ENCODE measurements around the gene ANKS6.
A peak's percentile ranks its signal among the peaks of the same experiment; 100 is the strongest.

Gene ANKS6

DNA sequence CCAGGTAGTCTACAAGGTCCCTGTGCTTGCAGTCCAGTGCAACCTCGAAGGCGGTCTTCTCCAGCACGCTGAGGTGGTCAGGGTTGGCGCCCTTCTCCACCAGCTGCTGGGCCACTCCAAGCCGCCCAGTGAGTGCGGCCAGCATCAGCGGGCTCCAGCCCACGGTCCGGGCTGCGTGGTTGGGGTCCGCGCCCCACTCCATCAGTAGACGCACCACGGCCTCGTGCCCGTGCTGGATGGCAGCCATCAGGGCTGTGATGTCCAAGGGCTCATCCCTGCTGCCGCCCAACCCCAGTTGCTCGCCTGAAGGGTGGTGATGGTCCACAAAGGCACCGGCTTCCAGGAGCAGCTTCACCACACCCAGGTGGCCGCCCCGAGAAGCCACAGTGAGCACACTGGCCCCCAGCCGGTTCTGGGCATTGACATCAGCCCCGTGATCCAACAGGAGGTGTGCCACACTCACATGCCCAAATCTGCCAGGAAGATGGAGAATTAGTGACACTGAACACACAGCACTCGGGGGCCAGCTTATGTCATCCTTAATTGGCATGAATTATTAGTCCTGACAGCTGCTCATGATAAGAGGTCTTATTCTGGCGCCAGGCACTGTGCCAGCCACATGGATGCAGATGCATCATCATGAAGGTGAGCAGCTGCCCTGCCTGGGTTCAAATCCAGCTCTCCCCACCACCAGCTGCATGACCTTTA is 6.1 kb downstream of the ANKS6 start:
- no peak for DNase-seq

DNA sequence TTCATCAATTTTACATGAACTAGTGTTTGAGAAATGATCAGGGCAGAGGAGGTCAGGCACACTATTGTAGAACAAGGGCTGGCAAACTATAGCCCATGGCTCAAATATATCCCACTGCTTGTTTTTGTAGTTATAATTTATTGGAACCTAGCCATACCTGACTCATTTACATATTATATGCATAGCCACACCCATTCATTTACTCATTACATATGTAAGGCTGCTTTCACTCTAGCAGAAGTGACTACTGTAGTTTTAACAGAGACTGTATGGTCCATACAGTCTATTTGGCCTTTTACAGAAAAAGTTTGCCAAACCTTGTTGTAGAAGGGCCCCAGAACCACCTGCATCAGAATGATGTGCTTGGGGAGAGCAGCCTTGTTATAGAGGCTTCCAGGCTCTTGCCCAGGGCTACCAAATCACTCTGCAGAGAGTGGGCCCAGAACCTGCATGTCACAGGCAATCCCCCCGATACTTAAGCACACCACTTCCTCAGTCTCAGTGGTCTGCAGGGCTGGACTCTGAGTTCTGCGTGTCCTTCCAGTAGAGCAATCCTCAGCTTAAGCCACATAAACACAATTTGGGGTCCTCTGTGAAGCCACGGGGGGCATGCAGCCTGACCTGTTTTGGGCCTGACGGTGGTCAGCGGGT is 6.7 kb downstream of the ANKS6 start:
- no peak for DNase-seq

DNA sequence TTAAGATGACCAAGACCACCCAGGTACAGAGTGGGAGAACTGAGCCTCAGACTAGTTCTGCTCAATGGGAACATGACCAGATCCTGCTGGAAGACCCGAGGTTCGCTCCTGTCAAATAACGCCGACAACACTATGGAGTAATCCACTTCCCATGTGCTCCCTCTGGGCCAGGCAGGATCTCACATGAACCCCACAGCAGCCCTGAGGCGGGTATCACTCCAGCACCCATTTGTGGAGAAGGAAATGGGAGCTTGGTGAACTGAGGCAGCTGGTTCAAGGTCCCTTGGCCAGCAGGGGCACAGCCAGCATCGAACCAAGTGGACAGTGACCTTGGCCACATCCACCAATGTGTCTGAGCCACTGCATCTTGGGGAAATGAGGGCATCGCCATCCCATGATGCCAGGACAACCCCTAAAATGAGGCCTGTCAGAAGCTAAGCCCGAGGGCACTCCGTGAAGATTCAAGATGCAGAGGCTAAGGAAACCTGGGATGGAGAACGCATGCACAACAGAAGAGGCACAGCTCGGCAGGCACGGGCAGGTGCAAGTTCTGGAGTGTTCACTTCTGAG is 8.5 kb downstream of the ANKS6 start:
- no peak for DNase-seq

DNA sequence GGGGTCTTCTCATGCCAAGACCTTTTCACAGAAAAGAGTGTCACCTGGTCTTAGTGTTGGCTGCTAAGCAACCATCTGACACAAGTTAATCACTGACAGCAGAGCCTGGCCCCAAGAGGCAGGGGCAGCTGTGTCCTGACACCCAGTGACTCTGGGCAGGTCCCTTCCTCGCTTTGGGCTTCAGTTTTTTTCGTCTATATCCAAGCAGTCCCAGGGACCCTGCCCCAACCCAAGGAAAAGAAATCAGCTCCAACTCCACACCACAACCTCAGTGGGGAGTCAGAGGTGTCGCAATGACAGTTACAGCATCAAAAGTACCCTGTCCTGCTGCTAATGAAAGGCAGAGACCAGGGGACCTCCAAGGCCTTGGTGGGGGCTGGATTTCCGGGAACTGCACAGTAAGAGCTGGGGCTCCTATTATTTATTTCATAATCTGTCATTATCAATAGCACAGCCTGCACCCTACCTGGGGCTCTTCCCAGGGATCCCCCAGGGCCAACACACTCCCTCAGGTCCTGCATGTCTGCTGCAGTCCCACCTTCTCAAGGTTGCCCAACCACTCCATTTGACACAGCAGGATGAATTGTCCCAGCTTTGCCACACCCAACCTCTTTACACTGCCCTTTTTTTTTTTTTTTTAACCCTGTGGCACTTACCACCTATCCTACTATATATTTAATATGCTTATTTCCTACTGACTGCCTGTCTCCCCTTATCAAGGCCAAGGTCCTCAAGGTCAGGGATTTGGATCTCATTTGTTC is 9.4 kb downstream of the ANKS6 start:
- DNase-seq = no peak

DNA sequence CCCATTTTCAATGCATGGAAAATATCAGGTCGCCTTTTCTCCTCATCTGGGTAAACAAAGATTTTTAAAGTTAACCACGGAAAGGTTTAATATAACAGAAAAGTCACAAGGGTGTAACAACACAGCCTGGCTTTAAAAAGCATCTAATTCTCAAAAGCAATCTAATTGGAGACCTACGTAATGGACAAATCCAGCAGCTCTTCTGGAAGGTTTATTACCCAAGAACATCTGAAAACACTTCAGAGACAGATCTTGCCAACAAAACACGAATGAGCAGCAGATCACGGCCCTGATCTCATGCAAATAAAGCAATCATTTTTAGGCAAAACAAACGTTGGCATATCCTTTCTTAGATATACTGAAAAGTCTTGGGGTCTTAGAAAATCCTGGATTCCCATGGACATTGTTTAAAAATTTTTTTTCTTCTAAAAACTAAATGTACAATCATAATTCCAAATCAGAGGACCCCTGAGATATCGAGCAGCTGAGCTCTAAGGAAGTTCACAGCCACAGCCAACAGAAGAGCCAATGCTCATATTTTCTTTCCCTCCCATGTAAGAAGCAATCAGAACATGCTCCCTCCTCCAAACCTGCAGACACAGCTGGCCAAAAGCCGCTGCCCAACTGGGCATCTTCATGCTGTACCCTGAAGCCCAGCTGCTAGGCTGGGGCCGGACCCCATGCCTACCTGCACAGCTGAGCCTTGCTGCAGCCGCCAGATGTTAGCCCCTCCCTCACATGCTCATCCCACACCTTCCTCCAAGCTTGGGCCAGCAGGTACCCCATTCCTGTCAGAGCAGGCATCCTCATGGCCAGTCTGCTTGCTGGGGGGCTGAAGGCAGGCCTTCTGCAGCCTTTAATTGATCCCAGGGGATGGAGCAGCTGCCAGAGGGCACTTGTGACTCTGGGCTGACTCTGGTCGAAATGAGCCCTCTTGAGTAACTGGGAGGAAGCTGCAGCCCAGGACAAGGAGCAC is 11.2 kb downstream of the ANKS6 start:
- DNase-seq = peak; percentile 17

DNA sequence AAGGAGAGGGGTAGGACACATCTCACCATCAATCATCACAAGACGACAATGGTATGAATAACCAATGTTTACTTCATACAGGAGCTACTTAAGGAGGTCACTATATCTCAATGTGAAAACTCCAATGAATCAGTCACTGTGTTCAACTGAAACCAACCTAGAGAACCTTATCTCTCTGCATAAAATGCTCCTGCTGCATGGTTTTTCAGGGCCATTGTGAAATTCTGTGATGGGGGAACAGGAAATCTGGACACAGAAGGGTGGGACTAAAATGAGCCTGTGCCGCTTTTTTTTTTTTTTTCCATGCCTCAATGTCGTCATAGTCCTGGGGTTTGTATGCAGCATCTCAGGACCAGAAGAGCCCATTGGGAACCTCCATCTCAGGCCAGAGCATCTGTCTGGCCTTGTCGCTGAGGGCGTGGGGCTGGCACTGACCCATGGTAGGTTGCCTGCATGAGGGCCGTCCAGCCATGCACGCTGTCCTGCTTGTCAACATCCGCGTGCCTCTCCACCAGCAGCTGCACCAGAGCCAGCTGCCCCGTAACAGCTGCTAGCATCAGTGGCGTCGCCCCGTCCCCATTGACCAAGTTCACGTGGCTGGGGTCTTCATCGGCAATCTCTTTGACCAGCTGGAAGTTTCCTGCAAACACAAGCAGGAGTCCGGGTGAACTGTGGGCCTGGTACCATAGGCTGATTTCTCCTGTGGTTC is 12.7 kb downstream of the ANKS6 start:
- DNase-seq = no peak

DNA sequence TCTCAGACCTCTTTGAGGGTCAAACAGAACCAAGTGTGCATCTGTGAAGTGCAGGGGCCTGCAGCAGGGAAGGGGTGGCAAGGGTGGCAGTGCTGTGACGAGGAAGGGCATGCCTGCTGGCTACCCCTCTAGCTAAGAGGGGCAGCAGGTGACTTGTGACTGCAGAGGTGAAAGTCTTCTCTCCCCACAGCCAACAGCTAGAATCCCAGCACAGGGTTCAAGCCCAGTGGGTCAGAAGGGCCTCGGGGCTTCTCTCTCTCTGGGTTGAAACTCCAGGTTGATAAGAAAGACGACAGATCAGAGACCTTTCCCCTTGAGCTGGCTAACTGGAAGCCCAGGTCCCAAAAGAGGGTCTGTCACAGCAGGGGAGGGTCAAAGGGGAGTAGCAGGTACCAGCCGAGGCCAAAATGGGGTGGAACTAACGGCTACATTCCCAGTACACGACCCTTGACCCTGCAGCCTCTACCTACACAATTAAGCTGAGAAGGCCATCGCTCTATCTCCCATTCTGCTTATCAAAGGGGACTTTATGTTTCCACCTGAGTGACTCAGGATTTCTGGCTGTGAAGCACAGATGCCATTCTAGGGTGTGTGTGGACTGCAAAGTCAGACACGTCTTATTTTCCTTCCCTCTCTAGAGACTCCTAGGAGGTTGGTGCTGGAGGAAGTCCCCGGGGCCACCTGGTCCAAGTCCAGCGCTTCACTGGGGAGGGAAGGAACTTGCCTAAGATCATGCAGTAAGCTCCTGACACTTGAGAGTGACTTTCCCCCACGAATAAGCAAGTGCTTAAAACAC is 14.6 kb downstream of the ANKS6 start:
- DNase-seq = no peak

DNA sequence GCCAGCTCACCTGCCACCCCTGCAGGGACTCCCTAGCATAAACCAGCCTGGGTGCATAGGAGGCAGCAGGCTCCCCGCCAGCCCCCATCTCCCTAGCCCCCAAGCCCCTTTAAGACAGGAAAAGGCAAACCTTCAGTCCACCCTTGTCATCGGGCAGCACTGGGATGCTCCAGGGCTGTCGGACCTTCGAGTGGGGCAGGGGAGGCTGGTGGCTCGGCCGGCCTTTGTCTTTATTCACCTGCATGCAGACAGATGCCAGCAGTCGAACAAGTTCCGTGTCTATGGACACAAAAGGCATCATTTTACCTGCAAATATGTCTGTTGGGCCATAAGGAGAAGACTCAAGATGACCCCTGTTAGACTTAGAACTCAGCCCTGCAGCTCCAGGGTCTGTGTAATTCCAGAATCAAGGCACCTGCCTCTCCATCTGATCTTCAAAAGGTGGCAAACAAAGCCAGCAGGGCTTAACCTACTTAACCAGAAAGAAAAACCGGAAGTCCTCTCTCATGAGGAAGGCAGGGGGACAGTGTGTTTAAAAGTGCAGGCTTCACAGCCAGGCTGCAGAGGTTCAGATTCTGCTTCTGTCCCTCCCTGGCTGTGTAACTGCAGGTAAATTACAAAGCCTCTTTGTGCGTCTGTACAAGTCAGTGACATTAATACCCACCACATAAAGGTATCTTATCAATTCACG is 16.2 kb downstream of the ANKS6 start:
- DNase-seq = no peak

DNA sequence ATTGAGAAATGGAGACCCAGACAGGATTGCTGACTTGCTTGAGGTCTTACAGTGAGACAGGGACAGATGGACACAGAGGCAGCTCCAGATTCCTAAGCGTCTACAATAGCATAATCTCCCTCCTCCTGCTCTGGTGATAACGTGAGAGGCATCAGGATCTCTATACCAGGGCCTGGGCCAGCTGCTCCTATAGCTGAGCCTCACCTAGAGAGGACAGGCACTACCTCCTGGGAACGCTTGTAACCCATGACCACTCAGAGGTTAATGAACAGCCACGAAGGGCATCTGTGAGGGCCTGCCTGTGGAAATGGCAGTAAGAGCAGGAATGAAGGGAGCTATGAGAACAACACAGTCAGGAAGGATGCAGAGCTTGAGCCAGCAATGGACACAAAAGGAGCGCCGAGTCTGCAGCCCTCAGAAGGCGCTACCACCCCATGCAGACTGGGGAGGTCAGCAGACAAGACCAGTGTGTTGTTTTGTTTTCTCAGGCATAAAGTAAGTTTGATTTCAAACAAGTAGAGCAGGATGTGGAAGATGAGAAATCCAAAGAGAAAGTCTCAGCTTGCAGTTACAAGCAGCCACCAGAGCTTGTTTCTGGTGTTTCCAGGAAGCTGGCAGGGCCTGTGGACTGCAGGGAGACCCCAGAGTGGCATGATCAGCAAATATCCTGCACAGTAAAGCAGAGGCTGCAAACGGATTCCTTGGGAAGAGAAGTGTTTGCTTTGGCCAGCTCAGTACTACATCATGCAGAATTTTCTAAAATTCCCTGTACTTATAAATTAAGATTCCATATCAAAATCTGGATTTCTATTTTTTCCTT is 17.4 kb downstream of the ANKS6 start:
- no peak for DNase-seq

DNA sequence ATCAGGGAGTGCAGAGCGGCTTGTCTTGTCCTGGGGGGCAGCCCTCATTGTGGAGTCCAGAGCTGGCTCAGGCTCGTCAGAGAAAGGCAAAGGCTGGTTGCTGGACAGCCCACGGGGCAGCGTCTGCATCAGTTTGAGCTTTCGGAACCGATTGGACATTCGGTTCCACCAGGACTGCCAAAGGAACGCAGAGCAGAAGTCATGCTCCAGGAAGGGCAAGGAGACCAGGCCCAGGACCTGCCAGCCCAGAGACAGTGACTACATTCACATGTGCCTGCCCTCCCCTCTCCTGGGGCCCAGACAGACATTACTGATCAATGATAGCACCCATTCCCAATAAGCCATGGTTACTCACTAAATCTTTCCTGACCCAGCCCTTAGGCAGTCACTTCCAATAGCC is 18.1 kb downstream of the ANKS6 start:
- DNase-seq = no peak

DNA sequence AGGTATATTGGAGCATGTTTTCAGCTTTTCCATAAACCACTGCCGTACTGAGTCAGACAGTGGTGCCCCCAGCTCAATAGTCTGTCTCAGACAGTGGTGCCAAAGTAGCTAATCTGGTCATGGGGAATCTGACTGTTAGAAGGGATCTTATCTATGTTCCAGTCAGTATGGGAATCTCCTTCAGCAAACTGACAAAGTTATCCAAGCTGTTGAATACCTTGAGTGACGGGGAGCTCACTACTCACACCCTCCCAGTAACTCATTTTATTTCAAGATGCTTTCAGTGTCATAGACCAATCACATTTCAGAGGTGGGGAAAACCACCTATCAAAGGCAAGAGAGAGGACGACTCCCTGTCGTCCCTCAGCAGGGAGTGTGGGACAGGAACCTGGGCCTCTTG is 18.7 kb downstream of the ANKS6 start:
- DNase-seq = no peak

DNA sequence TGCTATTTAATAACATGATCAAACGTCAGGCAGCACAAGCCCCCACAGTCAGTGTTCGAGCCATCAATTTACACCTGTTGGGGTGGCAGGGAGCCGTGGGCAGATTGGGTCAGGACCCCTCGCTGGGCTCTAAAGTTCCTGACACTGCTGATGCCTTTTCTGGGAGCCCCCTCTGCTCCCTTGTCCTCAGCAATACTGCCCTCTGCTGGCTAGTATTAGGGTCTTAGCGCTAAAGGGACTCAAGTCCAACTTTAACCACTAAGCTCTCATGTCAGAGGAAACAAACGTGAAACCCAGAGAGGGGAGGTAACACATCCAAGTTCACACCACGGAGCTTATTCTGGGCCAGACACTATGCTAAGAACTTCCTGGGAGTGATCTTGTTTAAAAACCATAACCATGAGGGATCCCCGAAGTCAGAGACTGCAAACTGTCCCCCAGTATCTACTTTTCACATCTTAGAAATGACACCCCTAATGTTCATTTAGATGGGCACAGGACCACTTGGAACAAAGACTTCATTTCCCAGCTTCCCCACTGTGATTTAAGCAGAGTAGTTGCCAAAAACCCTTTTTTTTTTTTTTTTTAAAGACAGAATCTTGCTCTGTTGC is 20.4 kb downstream of the ANKS6 start:
- DNase-seq = peak; percentile 2

DNA sequence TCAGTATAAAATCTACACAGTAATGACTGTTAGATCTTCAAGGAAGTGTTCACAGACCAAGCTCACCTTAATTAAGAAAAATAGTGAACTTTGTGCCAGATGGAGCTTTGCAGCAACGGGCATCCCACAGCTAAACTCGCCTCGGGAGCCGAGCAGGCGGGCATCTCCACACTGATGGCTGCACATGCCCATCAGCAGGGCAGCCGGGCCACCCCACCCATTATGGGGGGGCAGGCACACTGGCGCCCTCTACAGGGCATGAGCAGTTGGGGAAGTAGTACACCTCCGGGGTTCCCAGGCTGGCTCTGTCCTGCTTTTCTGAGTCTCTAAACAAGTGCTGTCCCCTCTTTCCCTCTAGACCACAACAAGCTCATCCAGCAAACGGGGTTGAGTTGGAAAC is 21.6 kb downstream of the ANKS6 start:
- no peak for DNase-seq

DNA sequence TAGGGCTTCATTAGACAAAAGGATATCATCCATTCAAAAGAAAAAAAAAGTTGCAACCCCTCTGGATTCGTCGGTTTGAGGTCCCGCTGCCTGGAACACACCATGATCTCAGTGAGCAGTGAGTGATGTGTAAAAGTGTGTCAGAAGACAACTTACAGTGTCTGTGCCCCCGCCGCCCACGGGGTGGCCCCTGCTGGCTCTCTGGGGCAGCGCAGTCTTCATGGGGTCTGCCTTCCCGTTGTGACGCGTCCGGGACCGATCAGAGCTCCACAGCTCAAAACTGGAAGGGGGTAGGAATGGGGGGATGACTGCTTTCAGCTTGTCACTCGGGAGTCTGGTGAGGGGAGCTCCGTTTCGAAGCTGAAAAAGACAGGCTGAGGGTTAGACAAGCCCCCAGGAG is 22.6 kb downstream of the ANKS6 start:
- no peak for DNase-seq

DNA sequence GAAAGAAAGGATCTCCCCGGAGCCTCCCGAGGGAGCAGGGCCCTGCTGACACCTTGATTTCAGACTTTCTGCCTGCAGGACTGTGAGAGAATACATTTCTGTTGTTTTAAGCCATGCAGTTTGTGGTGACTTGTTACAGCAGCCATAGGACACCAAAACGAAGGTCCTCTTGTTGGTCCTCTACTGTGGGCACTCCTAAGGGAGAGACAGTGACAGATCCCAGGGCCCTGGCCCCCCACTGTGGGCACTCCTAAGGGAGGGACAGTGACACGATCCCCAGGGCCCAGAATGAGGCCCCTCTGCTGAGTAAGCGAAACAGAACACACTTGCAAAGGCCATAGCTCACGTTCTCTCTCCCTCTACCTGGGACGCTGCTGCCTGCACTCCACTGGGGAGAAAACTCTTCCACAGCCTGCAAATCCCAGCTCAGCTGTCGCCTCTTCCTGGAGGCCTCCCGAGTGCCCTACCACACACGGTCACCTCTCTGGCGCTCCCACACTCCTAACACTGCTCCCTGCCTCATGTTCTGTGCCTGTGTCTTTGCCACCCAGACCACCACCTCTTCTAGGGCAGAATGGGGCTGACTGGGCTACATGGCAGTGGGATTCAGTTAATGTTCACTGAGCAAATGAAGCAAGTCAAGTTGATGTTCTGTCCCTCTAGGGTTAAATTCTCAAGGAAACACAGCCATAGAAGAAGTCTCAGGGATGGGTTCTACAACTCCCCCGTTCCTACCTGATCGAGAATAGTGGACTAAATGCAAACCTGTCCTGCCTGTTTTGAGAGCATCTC is 23.8 kb downstream of the ANKS6 start:
- DNase-seq = no peak

DNA sequence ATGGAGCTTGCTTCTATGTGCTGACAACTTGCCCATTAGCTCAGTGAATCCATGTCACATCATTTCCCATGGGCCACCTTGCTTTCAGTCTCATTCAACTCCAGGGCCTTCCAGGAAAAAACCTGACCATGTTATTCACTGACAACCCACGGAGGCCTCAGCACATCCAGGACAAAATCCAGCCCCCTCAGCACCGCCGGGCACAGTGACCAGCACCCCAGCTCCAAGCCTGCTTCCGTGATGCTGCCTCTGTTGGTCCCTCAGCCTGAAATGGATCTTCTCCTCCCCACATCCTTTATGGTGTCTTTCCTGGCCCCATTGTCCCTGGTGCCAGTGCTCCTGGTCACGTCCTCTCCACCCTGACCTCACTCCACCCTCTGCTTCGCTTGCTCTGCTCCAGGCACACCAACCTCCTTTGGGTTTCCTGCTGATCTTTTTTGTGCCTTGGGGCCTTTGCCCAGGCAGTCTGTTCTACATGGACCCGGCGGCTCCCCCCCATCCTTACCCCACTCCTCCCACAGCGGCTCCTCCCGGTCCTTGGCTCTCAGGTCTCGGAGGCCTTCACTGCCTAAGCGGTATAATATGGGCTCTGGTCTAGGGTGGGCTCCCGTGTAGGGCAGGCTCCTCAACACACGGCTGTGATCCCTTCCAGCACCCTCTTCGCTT is 25.0 kb downstream of the ANKS6 start:
- DNase-seq = no peak

DNA sequence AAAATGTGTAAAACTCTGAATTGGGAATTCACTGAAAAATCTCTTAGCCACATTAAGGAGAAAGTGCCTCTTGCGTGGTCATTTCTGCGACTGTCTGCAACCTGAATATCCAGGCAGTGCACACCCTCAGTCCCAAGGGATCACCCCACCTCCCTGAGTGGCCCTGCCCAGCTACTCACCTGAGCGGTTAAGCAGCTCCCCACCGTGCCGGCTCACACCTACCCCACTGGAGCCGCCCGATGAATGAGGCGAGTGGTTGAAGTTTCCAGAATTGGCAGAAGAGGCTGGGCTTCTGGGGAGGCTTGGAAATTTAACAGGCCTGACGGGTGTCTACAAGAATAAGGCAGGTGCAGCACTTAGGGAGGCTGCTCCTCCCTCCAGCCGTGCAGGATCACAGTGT is 25.6 kb downstream of the ANKS6 start:
- DNase-seq = no peak

DNA sequence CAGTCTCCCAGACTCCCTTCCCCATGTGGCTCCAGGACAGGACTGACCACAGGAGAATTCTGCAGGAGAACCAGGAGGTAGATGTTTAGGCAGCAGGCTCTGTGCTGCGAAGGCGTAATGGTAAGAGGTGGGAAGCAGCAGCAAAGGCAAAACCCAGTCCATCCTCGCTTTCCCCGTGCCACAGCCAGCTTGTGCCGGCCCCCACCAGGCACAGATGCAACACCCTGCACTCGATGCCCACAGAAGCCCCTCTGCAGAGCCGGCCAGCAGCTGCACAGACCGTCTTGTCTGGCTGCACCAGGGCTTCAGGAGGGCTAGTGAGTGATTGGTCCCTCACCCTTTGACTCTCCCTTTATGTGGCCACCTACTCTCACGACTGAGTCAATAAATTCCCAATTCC is 28.0 kb downstream of the ANKS6 start:
- no peak for DNase-seq
